ENCODE data around the gene MYOF. TPM values are rescaled to one million over a fixed set of nuclear protein-coding genes. Genes with fewer than 3 reads are reported as not detected.

The MYOF gene
- total and polyA plus RNA-seq, 2 of the 8 experiments (the other 6 are each of a cell fraction or from before 2014, with no cell fraction given), result 0.98 to 2.3 TPM

- TF ChIP-seq CHD7 (IDR thresholded peaks at IDR 0.05; ENCODE audit: insufficient replicate concordance, low read length) (no peak), EP300 (IDR thresholded peaks at IDR 0.05; ENCODE audit: borderline replicate concordance in 1 of 2, low read depth in 2 of 2, low read length in 2 of 2) (peak in 1 of 2 experiments; percentile 65; a peak in 1 of 3 replicates), PHF8 (conservative IDR thresholded peaks at IDR 0.05; ENCODE audit: low read depth, low read length) (no peak), HDAC2 (IDR thresholded peaks at IDR 0.05; ENCODE audit: borderline replicate concordance in 1 of 2, low read depth in 2 of 2, low read length in 2 of 2) (peak in 1 of 2 experiments; percentile 14; a peak in 1 of 4 replicates), BCL11A (IDR thresholded peaks at IDR 0.05; ENCODE audit: low read depth in 2 of 2, low read length in 2 of 2) (peak in 1 of 2 experiments; percentile 25)
These were observed 46.3 kb downstream of the MYOF start (continued) for GRCh38 chr10:93435621-93436397.
